T1000 (cell line): ENCODE data around the gene DYNC1I2.

Source experiments
- DNase-seq: peaks from one replicate; lab custom pipeline; 2025; ENCODE audit warnings: mixed read lengths; lab: John Stamatoyannopoulos, UW

Gene DYNC1I2

GRCh38 chr2:171687287-171688128 lies at the start of gene DYNC1I2:
TSS of gene DYNC1I2 (plus strand) at chr2:171687469. CDS start at chr2:171690156, 2,687 bp downstream.
- DNase-seq = peak; percentile 77

- DNase-seq = no peak
Measured at GRCh38 chr2:171651667-171652415, 35.4 kb upstream of the DYNC1I2 start.

DNA sequence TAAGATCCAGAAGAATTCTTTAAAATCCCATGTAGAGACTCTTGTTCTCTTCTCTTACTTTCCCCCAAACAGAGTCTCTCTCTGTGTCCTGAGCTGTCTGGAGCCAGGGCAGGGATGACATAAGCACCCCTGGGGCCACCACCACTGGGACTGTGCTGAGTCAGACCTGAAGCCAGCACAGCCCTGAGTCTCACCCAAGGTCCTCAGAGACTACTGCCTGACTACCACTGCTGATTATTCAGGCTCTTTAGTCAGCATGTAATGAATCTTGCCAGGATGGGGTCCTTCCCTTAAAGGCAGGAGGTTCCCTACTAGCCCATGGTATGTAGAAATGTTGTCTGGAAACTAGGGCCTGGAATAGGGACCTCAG lies 34.9 kb upstream of the DYNC1I2 start:
- peak; percentile 52 for DNase-seq

- DNase-seq = no peak
Measured at GRCh38 chr2:171655586-171655985, 31.7 kb upstream of the DYNC1I2 start.

- DNase-seq = no peak
Measured at GRCh38 chr2:171667041-171667440, 20.2 kb upstream of the DYNC1I2 start.

- no peak for DNase-seq
Measured at GRCh38 chr2:171668183-171668582, 19.1 kb upstream of the DYNC1I2 start.

DNA sequence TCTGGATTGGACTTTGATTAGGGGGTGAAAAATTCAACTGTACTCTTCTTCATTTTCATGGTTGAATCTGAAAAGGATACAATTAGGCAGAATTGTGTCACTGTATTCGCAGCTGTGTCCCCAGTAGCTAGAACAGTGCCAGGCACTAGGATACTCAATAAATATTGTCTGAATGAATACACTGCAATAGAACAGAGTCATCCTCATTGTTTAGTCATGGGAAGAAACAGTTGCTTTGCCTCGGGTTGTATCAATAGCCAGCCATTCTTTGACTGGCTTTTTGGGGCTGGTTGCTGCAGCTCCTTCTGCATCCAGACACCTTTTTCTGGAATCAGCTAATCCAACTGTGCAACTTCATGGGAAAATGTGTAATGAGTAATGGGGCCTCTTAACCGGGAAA lies 18.1 kb upstream of the DYNC1I2 start:
- no peak for DNase-seq

- DNase-seq = no peak
Measured at GRCh38 chr2:171670655-171671054, 16.6 kb upstream of the DYNC1I2 start.

GRCh38 chr2:171671867-171672266 lies 15.4 kb upstream of the DYNC1I2 start:
- DNase-seq = no peak

DNA sequence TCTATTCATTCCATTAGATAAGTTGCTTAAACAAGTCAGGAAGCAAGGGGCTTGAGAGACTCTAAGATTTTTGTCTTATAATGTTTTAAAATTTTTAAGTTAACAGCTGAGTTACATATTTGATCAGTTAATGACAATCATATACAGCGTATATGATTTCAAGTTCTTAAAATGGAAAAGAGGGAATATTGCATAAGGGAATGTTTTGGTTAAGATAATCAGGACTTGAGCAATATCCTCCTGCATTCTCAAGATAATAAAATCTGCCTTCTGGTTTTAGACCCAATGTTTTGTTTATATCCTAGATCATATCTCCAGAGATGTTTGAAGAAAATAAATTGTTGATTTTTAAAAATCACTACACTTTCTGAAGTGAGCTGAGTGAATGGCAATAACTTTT lies 13.4 kb upstream of the DYNC1I2 start:
- DNase-seq = no peak

- no peak for DNase-seq
Measured at GRCh38 chr2:171675810-171676345, 11.4 kb upstream of the DYNC1I2 start.

- DNase-seq = no peak
Measured at GRCh38 chr2:171678619-171679018, 8.7 kb upstream of the DYNC1I2 start.

DNA sequence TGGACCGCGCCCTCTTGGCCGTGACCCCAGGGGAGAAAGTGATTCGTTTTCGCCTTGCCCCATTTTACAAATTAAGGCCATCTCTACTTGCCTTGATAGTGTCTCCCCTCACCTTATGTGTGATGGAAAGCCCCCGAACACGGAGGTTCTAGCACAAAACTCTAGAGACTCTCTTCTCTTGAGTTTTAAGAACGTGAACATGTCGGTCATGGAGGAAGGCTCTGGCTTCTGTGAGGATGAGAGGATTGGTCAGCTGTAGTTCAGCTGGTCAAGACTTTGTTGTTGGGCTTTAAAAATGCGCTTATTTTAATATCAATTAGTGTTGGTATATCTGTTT lies 828 bp downstream of the DYNC1I2 start:
- DNase-seq = no peak

DNA sequence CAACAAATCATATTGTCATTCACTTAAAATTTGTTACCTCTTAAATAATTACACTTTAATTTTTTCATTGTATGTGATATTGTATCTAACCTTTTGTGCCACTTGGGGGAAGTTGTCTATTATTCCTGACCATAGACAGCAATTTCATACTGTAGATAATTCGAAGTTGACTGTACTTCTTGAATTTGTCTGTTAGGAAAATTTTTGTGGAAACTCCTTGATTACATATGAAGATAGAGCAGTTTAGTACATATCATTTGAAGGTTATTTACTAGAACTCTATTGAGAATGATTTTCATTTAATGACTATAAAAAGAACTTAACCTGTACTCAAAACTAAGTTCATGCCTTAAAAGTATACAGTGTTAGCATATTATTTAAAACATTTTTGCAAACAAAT lies 5.1 kb downstream of the DYNC1I2 start:
- DNase-seq = no peak

DNA sequence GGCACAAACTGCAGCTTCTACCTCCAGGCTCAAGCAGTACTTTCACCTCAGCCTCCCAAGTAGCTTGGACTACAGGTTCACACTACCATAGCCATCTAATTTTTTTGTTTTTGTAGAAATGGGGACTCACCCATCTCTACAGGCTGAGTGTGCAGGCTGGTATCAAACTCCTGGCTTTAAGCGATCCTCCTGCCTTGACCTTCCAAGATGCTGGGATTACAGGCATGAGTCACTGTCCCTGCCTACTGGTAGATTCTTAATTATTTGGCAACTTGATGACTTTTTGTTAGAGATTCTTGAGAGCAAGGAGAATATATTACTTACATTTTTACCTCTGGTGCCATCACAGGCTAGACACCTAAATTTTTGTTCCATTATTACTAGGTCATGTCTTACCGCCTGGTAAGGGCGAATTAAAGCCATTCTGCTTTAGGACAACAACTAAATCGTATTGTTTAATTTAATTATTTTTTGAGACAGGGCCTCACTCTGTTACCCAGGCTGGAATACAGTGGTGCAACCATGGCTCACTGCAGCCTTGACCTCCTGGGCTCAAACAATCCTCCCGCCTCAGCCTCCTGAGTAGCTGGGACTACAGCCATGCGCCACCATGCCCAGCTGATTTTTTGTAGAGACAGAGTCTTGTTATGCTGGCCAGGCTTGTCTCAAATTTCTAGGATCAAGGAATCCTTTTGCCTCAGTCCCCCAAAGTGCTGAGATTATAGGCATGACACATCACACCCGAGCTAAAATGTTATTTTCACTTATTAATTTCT lies 15.7 kb downstream of the DYNC1I2 start:
- DNase-seq = no peak

DNA sequence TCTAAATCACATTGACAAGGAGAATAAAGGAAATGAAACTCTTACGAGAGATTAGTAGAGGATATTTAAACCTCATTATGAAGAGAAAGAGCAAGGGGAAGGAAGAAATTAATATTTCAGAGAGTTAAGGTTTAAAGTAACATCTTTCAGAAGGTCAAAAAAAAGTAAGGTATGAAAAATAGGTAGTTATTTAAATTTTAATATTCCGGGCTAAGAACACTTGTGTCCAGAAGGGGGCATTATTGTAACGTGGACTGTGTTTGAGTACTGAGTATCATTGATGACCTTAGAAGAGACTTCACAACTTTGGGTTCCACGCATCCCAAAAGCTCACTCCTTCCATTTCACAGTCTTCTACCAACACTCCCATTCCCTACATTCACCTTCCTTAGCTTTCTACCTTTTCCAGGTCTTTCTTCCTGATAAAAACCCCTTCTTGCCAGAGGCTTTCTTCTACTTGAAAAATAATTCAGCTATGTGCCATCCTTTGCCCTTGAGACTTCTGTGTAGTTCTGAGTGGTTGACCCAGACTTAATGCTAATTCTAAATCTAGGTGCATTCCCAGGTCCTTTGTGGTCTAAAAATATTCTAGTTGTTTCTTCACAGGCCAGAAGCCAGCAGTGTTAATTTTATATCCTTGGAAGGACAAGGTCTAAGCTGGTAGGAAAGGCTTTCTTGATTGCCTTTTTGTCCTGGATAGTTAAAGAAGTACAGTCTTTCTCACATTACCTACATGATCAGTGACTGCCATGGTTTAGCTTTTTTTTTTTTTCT lies 16.5 kb downstream of the DYNC1I2 start:
- no peak for DNase-seq

DNA sequence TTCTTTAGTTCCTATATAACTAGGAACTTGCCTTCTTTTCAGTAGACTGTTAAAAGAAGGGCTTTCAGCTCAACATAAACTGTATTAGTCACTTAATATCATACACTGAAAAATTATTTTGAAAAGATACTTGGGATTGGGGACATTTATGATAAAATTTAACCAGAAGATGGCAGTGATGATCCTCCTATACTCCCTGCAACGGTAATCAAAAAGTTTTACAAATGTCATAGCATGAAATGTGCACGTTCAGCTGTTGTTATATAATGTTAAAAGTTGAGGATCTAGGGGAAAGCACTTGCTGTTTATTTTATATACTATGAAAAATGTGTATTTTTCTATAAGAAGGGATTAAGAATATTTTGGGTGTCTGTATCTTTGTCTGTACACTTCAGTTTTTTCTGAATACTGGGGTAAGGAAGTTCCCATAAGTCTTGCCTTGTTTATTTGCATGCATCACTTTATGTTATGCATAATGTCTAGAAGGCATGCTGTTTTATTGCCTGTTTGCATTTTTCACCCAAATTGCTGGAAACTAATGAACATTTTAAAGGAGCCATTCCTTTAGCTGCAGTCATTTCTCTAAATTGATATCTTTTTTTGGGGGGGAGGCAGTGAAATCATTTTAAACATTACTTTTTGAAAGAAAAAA lies 19.0 kb downstream of the DYNC1I2 start:
- DNase-seq = no peak

GRCh38 chr2:171707752-171708151 lies 20.5 kb downstream of the DYNC1I2 start:
- DNase-seq = no peak

DNA sequence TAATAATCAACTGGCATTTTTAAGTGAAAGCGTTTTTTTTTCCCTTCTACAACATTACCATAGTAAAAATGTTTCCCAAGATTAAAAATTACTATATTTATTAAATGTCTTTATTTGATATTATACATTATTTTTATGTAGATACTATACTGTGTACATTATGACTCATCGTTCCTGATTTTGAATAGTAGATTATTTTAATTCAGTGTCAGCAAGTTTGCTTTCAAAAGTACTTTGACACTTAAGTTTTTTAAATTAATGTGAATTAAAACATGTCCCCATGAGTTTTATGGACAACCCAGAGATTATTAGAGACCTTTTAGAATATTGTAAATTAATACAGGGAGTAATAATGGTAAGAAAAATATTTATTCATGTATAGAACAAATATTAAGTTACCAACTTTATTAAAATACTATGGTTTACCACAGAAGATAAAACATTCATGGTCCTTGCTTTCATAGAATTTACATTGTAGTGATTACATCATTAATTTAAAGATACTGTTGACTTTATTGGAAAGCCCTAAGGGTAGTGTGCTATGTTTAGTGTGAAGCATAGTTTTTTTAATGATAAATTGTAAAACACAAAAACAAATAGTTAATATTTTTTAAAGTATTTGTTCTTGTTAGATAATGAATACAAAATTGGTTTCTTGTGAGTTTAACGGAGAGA lies 21.9 kb downstream of the DYNC1I2 start:
- DNase-seq = no peak

DNA sequence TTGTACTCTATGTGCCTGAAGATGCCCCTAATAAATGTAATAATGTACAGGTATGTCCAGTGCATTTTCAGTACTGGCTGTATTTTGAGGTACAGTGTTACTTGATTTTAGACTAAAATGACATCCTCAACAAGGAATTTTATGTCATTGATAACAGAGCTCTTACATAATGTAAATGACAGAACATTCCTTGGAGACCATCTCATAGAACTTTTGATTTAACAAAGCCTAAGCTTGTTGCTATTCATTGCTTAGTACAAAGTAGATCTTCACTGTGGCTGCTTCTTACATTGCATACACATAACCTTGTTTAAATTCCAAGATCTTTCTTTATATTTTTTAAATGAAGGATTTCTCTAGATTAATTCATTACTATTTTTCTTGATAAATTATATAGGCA lies 24.1 kb downstream of the DYNC1I2 start:
- DNase-seq = no peak

DNA sequence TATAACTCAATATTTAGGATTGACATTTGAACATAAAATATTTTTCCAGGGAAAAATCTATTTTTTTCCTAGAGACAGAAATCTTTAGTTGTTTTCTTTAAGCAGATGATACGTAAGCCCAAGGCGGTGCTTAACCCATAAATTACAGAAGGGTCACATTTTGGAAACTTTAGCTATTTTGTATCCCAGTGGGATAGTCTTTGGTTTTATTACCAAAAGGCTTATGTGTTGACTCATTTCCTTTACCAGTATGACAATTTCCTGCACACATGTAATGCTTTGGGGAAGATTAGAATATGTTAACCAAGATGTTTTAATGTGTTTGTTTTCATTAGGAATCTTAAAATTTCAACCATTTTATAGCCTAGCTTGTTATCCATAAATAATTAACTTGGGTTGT lies 24.8 kb downstream of the DYNC1I2 start:
- no peak for DNase-seq
